ENCODE results near the gene EXOSC7. TPM values are rescaled to one million over a fixed set of nuclear protein-coding genes. Genes with fewer than 3 reads are reported as not detected.

The EXOSC7 gene
- total and polyA plus RNA-seq, 2 experiments from 2014 or later = 31.1 to 53.5 TPM

- H3K9me3 ChIP-seq (ENCODE audit: low read depth) = no peaks in the 10 kb centered on the region
These were observed 7.6 kb upstream of the EXOSC7 start for GRCh38 chr3:44968447-44968858.

DNA sequence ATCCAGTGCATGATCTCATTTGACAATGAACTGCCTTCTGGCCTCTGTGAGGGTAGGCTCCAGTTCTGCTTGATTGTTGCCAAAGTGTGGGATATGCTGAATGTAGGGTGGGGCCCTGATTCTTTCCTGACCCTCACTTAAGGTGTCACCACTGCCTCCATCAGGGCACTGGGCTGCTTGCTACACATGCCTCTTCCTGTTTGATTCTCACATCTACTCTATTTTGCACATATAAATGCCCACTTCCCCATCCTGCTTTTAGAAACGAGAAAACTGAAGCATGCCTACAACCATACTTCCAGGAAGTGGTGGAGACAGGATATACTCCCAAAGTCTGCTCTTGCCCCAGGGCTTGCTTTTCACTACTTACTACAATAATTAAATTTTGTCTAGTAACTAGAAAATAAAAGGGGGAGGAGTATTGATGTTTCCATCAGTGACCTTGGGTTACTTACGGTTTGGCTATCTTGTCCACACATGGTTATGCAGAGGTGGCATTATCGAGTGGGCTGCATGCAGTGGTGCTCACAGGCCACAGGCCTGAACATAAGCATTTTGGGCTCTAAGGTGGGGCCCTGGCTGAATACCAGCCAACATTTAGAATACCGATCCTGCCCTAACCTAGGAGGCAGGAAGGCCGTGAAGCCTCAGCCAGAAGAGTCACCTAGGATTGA is 6.8 kb upstream of the EXOSC7 start:
- Histone ChIP-seq H3K79me2 (ENCODE audit: insufficient read depth) (peaks cover 98% of the 10 kb centered on the region), H3K27ac (no peak overlapping the region), H4K20me1 (ENCODE audit: insufficient read depth) (no peaks in the 10 kb centered on the region; the same call in 1 of the 2 replicates), H3K4me1 (ENCODE audit: insufficient read depth) (peaks cover under 1% of the 10 kb centered on the region; the same call in 1 of the 2 replicates), H3K9me3 (ENCODE audit: low read depth) (no peaks in the 10 kb centered on the region), H3K4me3 (no peak overlapping the region), H3K27me3 (replicated peaks; ENCODE audit: insufficient read depth) (no peaks in the 10 kb centered on the region), H3K9me2 (ENCODE audit: insufficient read depth) (no peaks in the 10 kb centered on the region), H3K36me3 (ENCODE audit: low read depth) (no peaks in the 10 kb centered on the region), H3F3A (ENCODE audit: insufficient read depth) (no peaks in the 10 kb centered on the region), H3K4me2 (ENCODE audit: unreplicated experiment) (no peak overlapping the region), H3K9ac (no peak overlapping the region), H2AFZ (no peak overlapping the region)
- TF ChIP-seq EZH2 (IDR thresholded peaks at IDR 0.05; ENCODE audit: insufficient read depth, poor library complexity, severe bottlenecking) (no peak), EZH2phosphoT487 (IDR thresholded peaks at IDR 0.05; ENCODE audit: insufficient read depth, low read depth) (no peak)
- DNase-seq = no peak
- in situ Hi-C loops (cut with MboI) = no loop called here
- 96% methylated on average over 5 of the region's 5 CpGs for WGBS, 2 experiments (ENCODE audit: low coverage in 1 of 2, low lambda C conversion rate in 2 of 2, missing lambda C conversion rate in 2 of 2)

More at GRCh38 chr3:44968447-44968858, 7.6 kb upstream of the EXOSC7 start:
- no peak for DNase-seq
- no peak overlapping the region for H3K9ac ChIP-seq
- H3K79me2 ChIP-seq (ENCODE audit: insufficient read depth) = peaks cover 98% of the 10 kb centered on the region
- no peaks in the 10 kb centered on the region for H3K36me3 ChIP-seq (ENCODE audit: low read depth)
- H3K27me3 ChIP-seq (replicated peaks; ENCODE audit: insufficient read depth) = no peaks in the 10 kb centered on the region
- no peak overlapping the region for H3K27ac ChIP-seq
- 94 to 95% methylated on average over 6 of the region's 6 CpGs for WGBS, 2 experiments (ENCODE audit: low coverage in 1 of 2, low lambda C conversion rate in 2 of 2, missing lambda C conversion rate in 2 of 2)
- no peaks in the 10 kb centered on the region for H3K4me1 ChIP-seq (ENCODE audit: insufficient read depth)
- no peaks in the 10 kb centered on the region; the same call in 1 of the 2 replicates for H4K20me1 ChIP-seq (ENCODE audit: insufficient read depth)
- in situ Hi-C loops (cut with MboI) = no loop called here
- no peak overlapping the region for H3K4me3 ChIP-seq
- TF ChIP-seq EZH2 (IDR thresholded peaks at IDR 0.05; ENCODE audit: insufficient read depth, poor library complexity, severe bottlenecking) (no peak), EZH2phosphoT487 (IDR thresholded peaks at IDR 0.05; ENCODE audit: insufficient read depth, low read depth) (no peak)
- H3K9me2 ChIP-seq (ENCODE audit: insufficient read depth) = no peaks in the 10 kb centered on the region
- H2AFZ ChIP-seq = no peak overlapping the region
- H3K4me2 ChIP-seq (ENCODE audit: unreplicated experiment) = no peak overlapping the region
- no peaks in the 10 kb centered on the region for H3F3A ChIP-seq (ENCODE audit: insufficient read depth)

- Histone ChIP-seq H3K4me2 (ENCODE audit: unreplicated experiment) (no peak overlapping the region), H3F3A (ENCODE audit: insufficient read depth) (no peaks in the 10 kb centered on the region), H3K9me3 (ENCODE audit: low read depth) (no peaks in the 10 kb centered on the region), H3K9ac (no peak overlapping the region), H3K9me2 (ENCODE audit: insufficient read depth) (no peaks in the 10 kb centered on the region), H3K79me2 (ENCODE audit: insufficient read depth) (peaks cover 98% of the 10 kb centered on the region), H2AFZ (no peak overlapping the region), H3K4me3 (no peak overlapping the region), H3K27me3 (replicated peaks; ENCODE audit: insufficient read depth) (no peaks in the 10 kb centered on the region), H3K27ac (no peak overlapping the region), H3K36me3 (ENCODE audit: low read depth) (no peaks in the 10 kb centered on the region), H3K4me1 (ENCODE audit: insufficient read depth) (peaks cover 5% of the 10 kb centered on the region; the same call in 1 of the 2 replicates), H4K20me1 (ENCODE audit: insufficient read depth) (no peaks in the 10 kb centered on the region; the same call in 1 of the 2 replicates)
- TF ChIP-seq EZH2 (IDR thresholded peaks at IDR 0.05; ENCODE audit: insufficient read depth, poor library complexity, severe bottlenecking) = no peak
- TF ChIP-seq EZH2phosphoT487 (IDR thresholded peaks at IDR 0.05; ENCODE audit: insufficient read depth, low read depth) = no peak
- in situ Hi-C loops (cut with MboI) = no loop called here
- WGBS, 2 experiments (ENCODE audit: low coverage in 1 of 2, low lambda C conversion rate in 2 of 2, missing lambda C conversion rate in 2 of 2) = 87 to 94% methylated on average over 2 of the region's 2 CpGs
- DNase-seq = no peak
These were observed 6.2 kb upstream of the EXOSC7 start for GRCh38 chr3:44969828-44970179.

GRCh38 chr3:44970926-44971490 is 5.0 kb upstream of the EXOSC7 start:
- in situ Hi-C loops (cut with MboI) = no loop called here
- Histone ChIP-seq H3K9ac (no peak overlapping the region), H3K36me3 (ENCODE audit: low read depth) (no peaks in the 10 kb centered on the region), H3F3A (ENCODE audit: insufficient read depth) (no peaks in the 10 kb centered on the region), H3K9me3 (ENCODE audit: low read depth) (no peaks in the 10 kb centered on the region), H2AFZ (no peak overlapping the region), H3K4me3 (no peak overlapping the region), H3K4me1 (ENCODE audit: insufficient read depth) (peaks cover 5% of the 10 kb centered on the region; the same call in 1 of the 2 replicates), H3K27ac (no peak overlapping the region), H3K9me2 (ENCODE audit: insufficient read depth) (no peaks in the 10 kb centered on the region), H3K27me3 (replicated peaks; ENCODE audit: insufficient read depth) (no peaks in the 10 kb centered on the region), H3K4me2 (ENCODE audit: unreplicated experiment) (no peak overlapping the region), H4K20me1 (ENCODE audit: insufficient read depth) (no peaks in the 10 kb centered on the region; the same call in 1 of the 2 replicates), H3K79me2 (ENCODE audit: insufficient read depth) (peaks cover 93% of the 10 kb centered on the region)
- WGBS, 2 experiments (ENCODE audit: low coverage in 1 of 2, low lambda C conversion rate in 2 of 2, missing lambda C conversion rate in 2 of 2) = 93 to 94% methylated on average over 3 of the region's 3 CpGs
- no peak for DNase-seq
- TF ChIP-seq EZH2 (IDR thresholded peaks at IDR 0.05; ENCODE audit: insufficient read depth, poor library complexity, severe bottlenecking) (no peak), EZH2phosphoT487 (IDR thresholded peaks at IDR 0.05; ENCODE audit: insufficient read depth, low read depth) (no peak)

Measured in GM23248 (cell line).